ENCODE results near the gene PCNT. TPM values are rescaled to one million over a fixed set of nuclear protein-coding genes. Genes with fewer than 3 reads are reported as not detected.
A peak's percentile ranks its signal among the peaks of the same experiment; 100 is the strongest.

The PCNT gene
- total RNA-seq, 1 experiment from 2014 or later: 39.6 TPM

DNA sequence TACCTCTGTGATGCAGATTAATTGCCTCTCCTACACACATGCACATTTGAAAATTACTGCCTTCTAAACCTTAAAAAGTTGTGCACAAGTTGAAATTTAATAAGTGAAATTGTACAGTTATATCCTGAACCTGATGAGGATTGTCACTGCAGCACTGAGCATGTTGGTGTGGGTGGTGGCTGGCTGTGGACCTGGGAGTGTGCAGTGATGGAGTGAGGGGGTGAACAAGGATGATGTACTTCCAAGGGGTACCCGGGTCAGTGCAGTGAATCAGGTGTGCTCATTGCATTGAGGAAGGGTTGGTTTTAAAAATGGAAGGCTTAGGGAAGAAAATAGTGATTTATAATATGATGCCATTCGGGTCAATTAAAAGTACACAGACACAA, 158.9 kb downstream of the PCNT start:
- peaks cover 3 to 17% (median 16%) of the 10 kb centered on the region in 3 experiments; a peak in 5 of 7 replicates for H3K36me3 Mint-ChIP-seq (ENCODE audit: insufficient read depth in 1 of 3, low read depth in 3 of 3)
- Histone ChIP-seq H2AK5ac (ENCODE audit: insufficient read length, low read length) (no peak overlapping the region), H3K56ac (ENCODE audit: insufficient read length, low read depth, low read length) (no peak overlapping the region), H3K18ac (ENCODE audit: insufficient read length, low read depth, low read length) (no peak overlapping the region), H2BK5ac (ENCODE audit: insufficient read length, low read length) (no peak overlapping the region), H2BK15ac (ENCODE audit: low read depth, low read length) (no peak overlapping the region), H3K9ac (ENCODE audit: extremely low read depth, insufficient read length, low read length) (no peak overlapping the region), H4K20me1 (ENCODE audit: control insufficient read depth, insufficient read depth, insufficient read length) (no peaks in the 10 kb centered on the region), H3K9me3 (ENCODE audit: control insufficient read depth, low read depth, low read length) (no peaks in the 10 kb centered on the region), H2AFZ (ENCODE audit: low read length) (no peak overlapping the region), H2BK12ac (ENCODE audit: insufficient read length, low read depth, low read length) (no peak overlapping the region), H3K4me2 (ENCODE audit: insufficient read depth, insufficient read length, low read length) (no peak overlapping the region), H2BK20ac (ENCODE audit: low read depth, low read length, poor library complexity, severe bottlenecking) (no peak overlapping the region), H4K91ac (ENCODE audit: insufficient read length, low read depth, low read length) (no peak overlapping the region), H3K23me2 (ENCODE audit: insufficient read length, low read depth, low read length, poor library complexity, severe bottlenecking) (no peaks in the 10 kb centered on the region), H3T11ph (ENCODE audit: low read length) (no peak overlapping the region), H3K79me1 (ENCODE audit: insufficient read depth, low read depth, low read length, poor library complexity, severe bottlenecking) (no peaks in the 10 kb centered on the region), H2BK120ac (ENCODE audit: low read depth, low read length, poor library complexity, severe bottlenecking) (no peak overlapping the region), H4K5ac (ENCODE audit: insufficient read length, low read depth, low read length) (no peak overlapping the region), H3K27ac (ENCODE audit: insufficient read length, low read depth, low read length) (no peak overlapping the region), H3K79me2 (ENCODE audit: insufficient read depth, low read length) (no peaks in the 10 kb centered on the region), H4K8ac (replicated peaks; ENCODE audit: insufficient read length, low read depth, low read length) (no peak overlapping the region), H3K4ac (ENCODE audit: low read depth, low read length) (no peak overlapping the region), H3K27me3 (ENCODE audit: insufficient read depth, low read length) (no peaks in the 10 kb centered on the region), H3K23ac (ENCODE audit: insufficient read length, low read depth, low read length) (no peak overlapping the region), H3K4me1 (ENCODE audit: insufficient read depth, low read length) (no peaks in the 10 kb centered on the region), H3K14ac (ENCODE audit: insufficient read depth, low read length) (peak overlapping the region; percentile 47; the same call in 1 of the 2 replicates)
- TF ChIP-seq, protein P1, sequence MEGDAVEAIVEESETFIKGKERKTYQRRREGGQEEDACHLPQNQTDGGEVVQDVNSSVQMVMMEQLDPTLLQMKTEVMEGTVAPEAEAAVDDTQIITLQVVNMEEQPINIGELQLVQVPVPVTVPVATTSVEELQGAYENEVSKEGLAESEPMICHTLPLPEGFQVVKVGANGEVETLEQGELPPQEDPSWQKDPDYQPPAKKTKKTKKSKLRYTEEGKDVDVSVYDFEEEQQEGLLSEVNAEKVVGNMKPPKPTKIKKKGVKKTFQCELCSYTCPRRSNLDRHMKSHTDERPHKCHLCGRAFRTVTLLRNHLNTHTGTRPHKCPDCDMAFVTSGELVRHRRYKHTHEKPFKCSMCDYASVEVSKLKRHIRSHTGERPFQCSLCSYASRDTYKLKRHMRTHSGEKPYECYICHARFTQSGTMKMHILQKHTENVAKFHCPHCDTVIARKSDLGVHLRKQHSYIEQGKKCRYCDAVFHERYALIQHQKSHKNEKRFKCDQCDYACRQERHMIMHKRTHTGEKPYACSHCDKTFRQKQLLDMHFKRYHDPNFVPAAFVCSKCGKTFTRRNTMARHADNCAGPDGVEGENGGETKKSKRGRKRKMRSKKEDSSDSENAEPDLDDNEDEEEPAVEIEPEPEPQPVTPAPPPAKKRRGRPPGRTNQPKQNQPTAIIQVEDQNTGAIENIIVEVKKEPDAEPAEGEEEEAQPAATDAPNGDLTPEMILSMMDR (conservative IDR thresholded peaks at IDR 0.05): no peak
- H3K4me3 Mint-ChIP-seq: no peak overlapping the region
- peak overlapping the region in 1 of 3 experiments; percentile 32; a peak in 2 of 7 replicates for H3K27ac Mint-ChIP-seq
- no peak for DNase-seq
- H3K9me3 Mint-ChIP-seq: no peaks in the 10 kb centered on the region
- no peaks in the 10 kb centered on the region for H3K27me3 Mint-ChIP-seq (ENCODE audit: low read depth)
- WGBS (ENCODE audit: extremely low coverage, insufficient read length, low lambda C conversion rate): no CpG with 5 or more reads among the region's 2 CpGs
- no peaks in the 10 kb centered on the region for H3K4me1 Mint-ChIP-seq

Measured in H9 (cell line).